ENCODE results near the gene PCBP4. TPM values are rescaled to one million over a fixed set of nuclear protein-coding genes. Genes with fewer than 3 reads are reported as not detected.

The PCBP4 gene
- 60.6 TPM for total RNA-seq (ENCODE audit: unreplicated experiment)
- long read RNA-seq, transcript PCBP4-202 (13 exons, 2,015 nt): major isoform, 6 of 28 reads
- long read RNA-seq, partial matches to known transcripts: 0 of 28 reads
- long read RNA-seq, other reads (novel, unspliced or antisense): 18 of 28 reads

GRCh38 chr3:51967384-51968169 lies at the start of gene PCBP4:
Gene PCBP4, minus strand, starts transcription at chr3:51967454. Its CDS starts 6,214 bp downstream, at chr3:51961240.
- Mint-ChIP-seq H3K4me1 (ENCODE audit: unreplicated experiment) (peaks cover 18% of the 10 kb centered on the region), H3K9me3 (ENCODE audit: unreplicated experiment) (no peaks in the 10 kb centered on the region), H3K27ac (ENCODE audit: unreplicated experiment) (peak within 1 kb of the TSS; percentile 74), H3K27me3 (ENCODE audit: unreplicated experiment) (peaks cover 14% of the 10 kb centered on the region), H3K36me3 (ENCODE audit: low read depth, unreplicated experiment) (peaks cover 3% of the 10 kb centered on the region), H3K4me3 (ENCODE audit: unreplicated experiment) (peak within 1 kb of the TSS; percentile 91)
- peak; percentile 52 for DNase-seq (ENCODE audit: low spot score)
- TF ChIP-seq, protein P1, sequence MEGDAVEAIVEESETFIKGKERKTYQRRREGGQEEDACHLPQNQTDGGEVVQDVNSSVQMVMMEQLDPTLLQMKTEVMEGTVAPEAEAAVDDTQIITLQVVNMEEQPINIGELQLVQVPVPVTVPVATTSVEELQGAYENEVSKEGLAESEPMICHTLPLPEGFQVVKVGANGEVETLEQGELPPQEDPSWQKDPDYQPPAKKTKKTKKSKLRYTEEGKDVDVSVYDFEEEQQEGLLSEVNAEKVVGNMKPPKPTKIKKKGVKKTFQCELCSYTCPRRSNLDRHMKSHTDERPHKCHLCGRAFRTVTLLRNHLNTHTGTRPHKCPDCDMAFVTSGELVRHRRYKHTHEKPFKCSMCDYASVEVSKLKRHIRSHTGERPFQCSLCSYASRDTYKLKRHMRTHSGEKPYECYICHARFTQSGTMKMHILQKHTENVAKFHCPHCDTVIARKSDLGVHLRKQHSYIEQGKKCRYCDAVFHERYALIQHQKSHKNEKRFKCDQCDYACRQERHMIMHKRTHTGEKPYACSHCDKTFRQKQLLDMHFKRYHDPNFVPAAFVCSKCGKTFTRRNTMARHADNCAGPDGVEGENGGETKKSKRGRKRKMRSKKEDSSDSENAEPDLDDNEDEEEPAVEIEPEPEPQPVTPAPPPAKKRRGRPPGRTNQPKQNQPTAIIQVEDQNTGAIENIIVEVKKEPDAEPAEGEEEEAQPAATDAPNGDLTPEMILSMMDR (IDR thresholded peaks at IDR 0.05; ENCODE audit: unreplicated experiment): no peak

GRCh38 chr3:52015438-52016228 lies 48.4 kb upstream of the PCBP4 start:
- no peak overlapping the region for H3K4me3 Mint-ChIP-seq (ENCODE audit: unreplicated experiment)
- DNase-seq (ENCODE audit: low spot score): no peak
- H3K9me3 Mint-ChIP-seq (ENCODE audit: unreplicated experiment): no peaks in the 10 kb centered on the region
- H3K4me1 Mint-ChIP-seq (ENCODE audit: unreplicated experiment): peaks cover 39% of the 10 kb centered on the region
- H3K36me3 Mint-ChIP-seq (ENCODE audit: low read depth, unreplicated experiment): no peaks in the 10 kb centered on the region
- TF ChIP-seq, protein P1 (IDR thresholded peaks at IDR 0.05; ENCODE audit: unreplicated experiment): no peak
- H3K27me3 Mint-ChIP-seq (ENCODE audit: unreplicated experiment): peaks cover 3% of the 10 kb centered on the region
- no peak overlapping the region for H3K27ac Mint-ChIP-seq (ENCODE audit: unreplicated experiment)

GRCh38 chr3:52014613-52015012 lies 47.4 kb upstream of the PCBP4 start:
- peak; percentile 33 for DNase-seq (ENCODE audit: low spot score)
- Mint-ChIP-seq H3K27ac (ENCODE audit: unreplicated experiment) (no peak overlapping the region), H3K27me3 (ENCODE audit: unreplicated experiment) (peaks cover 3% of the 10 kb centered on the region), H3K9me3 (ENCODE audit: unreplicated experiment) (no peaks in the 10 kb centered on the region), H3K36me3 (ENCODE audit: low read depth, unreplicated experiment) (no peaks in the 10 kb centered on the region), H3K4me1 (ENCODE audit: unreplicated experiment) (peaks cover 39% of the 10 kb centered on the region), H3K4me3 (ENCODE audit: unreplicated experiment) (no peak overlapping the region)
- TF ChIP-seq, protein P1 (IDR thresholded peaks at IDR 0.05; ENCODE audit: unreplicated experiment): peak; percentile 30

DNA sequence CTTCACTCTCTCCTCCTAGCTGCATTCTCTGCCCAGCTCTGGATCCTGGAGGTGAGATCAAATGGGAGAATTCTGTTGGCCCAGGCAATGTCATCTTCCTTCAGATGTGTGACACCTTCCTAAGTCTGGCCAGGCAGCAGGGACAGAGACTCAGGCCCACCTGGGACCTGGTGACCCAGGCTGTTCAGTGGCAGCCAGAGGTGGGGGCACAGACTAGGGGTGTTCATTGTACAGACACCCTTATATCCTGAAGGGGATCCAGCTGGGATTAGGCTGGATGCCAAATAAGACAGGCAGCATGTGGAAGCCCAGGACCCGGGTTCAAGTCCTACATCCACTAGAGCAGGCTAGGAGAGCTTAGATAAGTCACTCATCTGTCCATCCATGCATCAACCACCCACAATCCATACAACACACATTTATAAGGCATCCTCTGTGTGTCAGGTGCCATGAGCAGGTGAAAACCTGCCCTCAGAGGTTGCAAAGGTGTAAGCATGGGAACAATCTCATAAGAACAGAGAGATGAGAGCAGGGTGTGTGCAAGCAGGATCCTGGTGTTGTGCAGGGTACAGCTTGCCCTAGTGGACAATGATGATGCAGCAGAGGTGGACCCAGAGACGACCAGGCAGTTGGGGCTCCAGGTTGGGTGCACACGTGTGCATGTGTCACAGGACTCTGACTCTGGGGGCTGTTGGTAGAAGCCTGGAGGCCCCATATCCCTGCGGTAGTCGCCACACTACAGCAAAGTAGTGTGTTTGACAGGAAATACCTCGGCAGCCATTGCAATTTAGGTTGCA lies 46.7 kb upstream of the PCBP4 start:
- peaks cover 3% of the 10 kb centered on the region for H3K27me3 Mint-ChIP-seq (ENCODE audit: unreplicated experiment)
- no peaks in the 10 kb centered on the region for H3K36me3 Mint-ChIP-seq (ENCODE audit: low read depth, unreplicated experiment)
- H3K4me1 Mint-ChIP-seq (ENCODE audit: unreplicated experiment): peaks cover 39% of the 10 kb centered on the region
- H3K4me3 Mint-ChIP-seq (ENCODE audit: unreplicated experiment): no peak overlapping the region
- no peak overlapping the region for H3K27ac Mint-ChIP-seq (ENCODE audit: unreplicated experiment)
- TF ChIP-seq, protein P1 (IDR thresholded peaks at IDR 0.05; ENCODE audit: unreplicated experiment): no peak
- no peak for DNase-seq (ENCODE audit: low spot score)
- H3K9me3 Mint-ChIP-seq (ENCODE audit: unreplicated experiment): no peaks in the 10 kb centered on the region

Measured in endothelial cell (in vitro differentiated cells).